Measurements from ENCODE around the gene RFXANK.
"Not testable (repeated sequence)": the region's sequence is repeated elsewhere in the genome, so short reads cannot be mapped to it uniquely, and the experiment has no call there.

Gene RFXANK

DNA sequence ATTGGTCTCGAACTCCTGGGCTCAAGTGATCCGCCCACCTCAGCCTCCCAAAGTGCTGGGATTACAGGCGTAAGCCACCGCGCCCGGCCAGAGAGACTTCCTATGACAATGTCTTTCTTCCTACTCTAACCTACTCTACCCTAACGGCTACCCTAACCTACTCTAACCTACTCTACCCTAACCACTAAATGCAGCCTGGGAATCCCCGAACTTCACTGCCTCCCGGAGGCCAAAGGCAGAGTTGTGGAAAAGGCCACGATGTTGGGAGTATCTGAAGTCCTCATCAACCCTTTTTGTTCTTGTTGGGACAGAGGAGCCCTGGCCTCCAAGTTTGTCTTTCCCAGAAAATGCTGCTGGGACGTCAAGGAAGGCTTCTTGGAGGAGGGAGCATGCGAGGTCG, 12.1 kb downstream of the RFXANK start:
- no peak for DNase-seq (ENCODE audit: low read depth in 3 of 3, low spot score in 1 of 3)

DNA sequence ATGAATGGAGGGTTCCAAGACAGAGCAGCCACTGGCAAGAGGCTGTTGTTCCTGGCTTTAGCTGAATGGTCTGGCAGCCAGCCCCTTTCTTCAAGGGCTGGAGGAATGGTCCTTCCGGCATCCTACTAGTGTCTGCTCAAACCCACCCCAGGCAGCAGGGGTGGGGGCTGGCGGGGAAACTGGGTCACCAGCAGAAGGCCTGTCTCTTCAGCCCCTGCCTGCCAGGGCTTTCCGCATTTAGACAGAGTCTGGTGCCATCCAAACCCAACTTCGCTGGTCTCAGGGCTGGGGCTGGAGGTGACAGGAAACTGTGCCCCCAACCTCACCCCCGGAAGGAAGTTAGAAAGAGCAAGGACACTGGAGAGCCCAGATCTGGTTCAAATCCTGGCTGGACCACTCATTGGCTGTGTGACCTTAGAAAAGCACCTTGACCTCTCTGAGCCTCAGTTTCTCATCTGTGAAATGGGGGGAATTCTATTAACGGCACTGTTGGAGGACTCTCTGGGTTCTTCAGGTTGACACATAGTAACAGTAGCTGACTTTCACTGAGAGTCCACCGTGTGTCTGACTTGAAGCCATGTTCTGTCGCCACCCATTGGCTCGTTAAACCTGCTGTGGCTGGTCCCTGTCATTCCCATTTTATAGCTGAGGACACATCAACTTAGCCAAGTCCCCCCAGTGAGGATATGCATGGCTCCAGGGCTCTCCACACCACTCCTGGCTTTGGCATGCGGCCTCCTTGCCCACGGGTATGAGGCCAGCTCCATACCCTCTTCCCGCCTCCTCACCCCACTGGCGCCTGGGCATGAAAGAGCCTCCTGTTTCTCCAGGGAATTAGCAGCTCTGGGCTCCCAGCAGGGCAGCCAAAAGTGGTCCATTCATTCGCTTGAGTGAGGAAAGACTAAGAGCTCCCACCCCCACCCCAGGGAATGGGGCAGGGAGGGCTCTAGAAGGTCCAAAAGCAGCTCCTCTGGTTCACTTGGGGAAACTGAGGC, 13.7 kb downstream of the RFXANK start:
- no peak for DNase-seq (ENCODE audit: low read depth in 3 of 3, low spot score in 1 of 3)

DNA sequence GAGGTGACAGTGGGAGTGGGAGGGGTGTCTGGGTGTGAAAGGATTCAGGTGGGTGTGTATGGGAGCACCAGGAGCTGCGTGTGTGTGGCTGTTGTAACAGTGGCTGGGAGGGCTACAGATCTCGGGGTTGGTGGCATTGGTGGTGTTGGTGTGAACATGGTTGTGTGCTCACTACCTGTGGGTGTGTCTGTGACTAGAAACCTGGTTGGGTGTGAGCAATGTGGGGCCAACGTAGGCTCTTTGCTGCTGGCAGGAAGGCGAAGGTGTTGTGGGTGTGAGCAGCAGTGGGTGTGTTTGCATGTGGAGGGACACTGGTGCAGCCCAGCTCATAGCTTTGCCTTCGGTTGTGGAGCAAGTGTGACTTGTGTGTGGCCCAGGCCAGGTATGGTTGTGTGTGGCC, 14.9 kb downstream of the RFXANK start:
- DNase-seq (ENCODE audit: low read depth in 3 of 3, low spot score in 1 of 3): no peak

DNA sequence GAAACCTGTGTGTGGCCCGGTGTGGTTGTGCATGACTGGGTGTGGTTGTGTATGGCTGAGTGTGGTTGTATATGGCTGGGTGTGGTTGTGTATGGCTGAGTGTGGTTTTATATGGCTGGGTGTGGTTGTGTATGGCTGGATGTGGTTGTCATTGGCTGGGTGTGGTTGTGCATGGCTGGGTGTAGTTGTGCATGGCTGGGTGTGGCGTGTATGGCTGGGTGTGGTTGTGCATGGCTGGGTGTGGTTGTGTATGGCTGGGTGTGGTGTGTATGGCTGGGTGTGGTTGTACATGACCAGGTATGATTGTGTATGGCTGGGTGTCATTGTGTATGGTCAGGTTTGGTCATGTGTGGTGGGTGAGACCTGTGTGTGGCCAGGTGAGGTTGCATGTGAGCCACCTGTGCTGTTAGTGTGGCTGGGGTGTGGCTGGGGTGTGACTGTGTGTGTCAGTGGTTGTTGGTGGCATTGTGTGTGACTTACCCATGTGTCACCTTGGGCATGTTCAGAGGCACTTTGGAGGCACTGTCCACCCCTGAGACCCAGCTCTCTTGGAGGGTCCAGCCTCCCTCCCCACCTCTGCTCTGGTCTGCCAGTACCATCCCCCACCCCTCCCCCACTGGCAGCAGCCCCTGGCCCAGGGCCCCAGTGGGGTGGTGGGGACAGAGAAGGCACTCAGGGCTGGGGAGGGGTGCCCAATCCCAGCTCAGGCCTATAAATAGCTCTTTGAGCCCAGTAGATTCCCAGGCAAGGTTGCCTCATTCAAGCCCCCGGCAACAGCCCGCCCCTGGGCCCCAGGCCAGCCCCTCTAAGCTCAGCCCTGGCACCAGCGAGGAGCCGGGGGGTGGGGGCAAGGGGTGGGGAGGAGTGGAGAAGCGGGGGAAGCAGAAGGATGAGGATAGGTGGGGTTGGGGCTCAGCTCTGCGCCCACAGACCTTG, 15.8 kb downstream of the RFXANK start:
- DNase-seq (ENCODE audit: low read depth in 3 of 3, low spot score in 1 of 3): no peak

DNA sequence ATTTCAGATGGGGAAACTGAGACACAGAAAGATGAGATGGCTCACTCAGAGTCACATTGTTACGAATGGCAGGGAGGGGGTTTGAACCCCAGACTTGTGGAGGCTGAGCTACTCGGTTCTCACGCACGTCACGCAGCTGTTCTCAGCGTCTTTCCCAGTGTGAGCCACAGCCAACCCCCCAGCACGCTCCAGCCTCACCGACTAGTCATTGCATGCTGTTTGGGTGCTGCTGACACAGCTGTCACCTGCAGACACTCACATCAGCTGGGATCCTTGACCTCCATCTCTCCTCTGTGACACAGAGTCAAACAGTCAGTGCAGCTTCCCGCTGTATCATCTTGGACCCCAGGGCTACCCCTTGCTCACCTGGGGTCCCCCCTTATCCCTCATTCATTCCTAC, 17.3 kb downstream of the RFXANK start:
- DNase-seq (ENCODE audit: low read depth in 3 of 3, low spot score in 1 of 3): no peak

DNA sequence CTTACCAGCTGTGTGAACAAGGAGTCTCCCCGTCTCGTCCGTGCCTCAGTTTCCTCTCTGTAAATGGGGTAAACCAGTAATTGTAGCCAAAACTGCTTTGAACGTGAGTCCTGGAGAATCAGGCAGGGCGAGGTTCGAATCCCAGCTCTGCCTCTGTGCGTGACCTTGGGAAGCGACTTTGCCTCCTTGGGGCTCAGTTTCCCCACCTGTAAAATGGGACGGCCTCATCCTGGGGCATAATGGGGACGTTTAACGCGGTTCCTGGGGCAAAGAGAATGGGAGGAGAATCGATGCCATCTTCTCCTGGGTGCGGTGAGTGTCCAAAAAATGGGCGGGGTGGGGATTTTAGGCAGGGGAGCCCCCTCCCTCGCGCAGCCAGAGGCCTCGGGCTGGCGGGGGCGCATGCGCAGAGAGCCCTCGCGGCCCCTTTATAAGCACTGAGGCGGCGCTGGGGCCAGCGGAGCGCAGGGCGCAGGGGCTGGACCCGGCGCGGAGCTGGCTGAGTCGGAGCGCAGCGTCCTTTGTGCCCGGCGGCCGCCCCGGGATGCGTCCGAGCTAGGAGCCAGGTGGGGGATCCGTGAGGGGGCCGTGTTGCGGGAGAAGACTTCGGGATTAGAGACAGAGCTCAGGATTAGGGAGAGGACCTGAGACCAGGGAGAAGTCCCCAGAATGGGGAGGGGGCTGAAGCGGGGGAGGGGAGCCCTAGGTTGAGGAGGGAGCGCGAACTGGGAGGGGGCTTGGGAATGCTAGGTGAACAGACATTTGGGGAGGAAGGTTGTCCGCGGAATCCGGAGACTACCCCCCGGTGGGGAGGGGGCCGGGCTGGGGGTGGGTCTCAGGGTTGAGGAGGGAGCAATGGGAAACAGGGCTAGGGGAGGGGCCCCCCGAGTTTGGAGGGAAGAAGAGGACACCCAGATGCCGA, 19.7 kb downstream of the RFXANK start, which contains the start of gene NCAN:
Gene NCAN (plus strand): TSS at position 460 of the 922 bp plus-strand sequence. CDS start 4,996 bp downstream, outside the sequence.
- no peak for DNase-seq (ENCODE audit: low read depth in 3 of 3, low spot score in 1 of 3)

DNA sequence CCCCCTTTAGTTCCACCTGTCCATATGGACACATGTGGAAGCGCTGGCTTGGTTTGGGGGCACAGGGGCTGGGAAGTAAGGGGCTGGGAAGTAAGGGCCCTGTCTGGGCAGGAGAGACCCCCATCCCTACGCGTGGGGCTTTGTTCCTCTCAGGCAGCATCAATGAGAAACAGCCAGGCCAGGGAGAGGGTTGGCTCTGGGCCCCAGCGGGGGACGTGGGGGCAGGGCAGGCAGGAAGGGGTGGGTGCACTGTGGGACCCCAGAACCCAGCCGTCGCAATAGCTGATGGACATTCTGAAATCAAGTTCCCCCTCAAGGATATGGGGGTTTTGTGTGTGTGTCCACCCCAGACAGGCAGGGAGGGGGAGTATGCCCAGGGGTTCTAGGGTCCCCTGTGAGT, 20.9 kb downstream of the RFXANK start:
- DNase-seq (ENCODE audit: low read depth in 3 of 3, low spot score in 1 of 3): no peak

DNA sequence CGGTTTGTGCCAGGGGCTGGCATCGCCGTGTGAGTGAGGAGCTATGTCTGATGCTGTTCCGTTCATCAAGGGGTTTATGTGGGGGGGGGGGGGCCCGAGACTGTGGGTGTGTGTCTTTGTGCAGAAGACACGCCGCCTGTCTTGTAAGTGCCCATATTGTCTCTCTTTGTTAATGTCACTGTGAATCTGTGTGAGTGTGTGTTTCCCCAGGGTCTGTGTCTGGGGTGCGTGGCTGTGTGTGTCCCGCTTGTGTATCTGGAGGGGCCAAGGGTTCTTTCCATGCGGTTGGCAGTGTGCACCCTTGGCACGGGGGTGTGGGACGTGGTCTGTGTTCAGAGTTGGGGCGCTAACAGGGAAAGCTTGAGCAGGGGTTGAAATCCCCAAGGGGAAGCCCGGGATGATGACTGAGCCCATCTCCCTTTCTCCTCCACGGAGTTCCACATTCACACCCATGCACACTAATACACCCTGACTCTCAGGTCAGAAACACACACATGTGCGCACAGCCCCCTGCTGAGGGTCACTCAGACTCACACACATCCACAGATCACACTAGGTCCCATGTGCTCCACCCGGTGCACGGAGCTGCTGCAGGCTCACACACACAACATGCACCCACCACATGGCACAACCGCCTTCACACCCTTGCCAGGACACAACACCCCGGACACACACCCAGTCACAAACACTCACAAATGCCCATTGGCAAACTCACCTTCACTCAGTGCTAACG, 21.5 kb downstream of the RFXANK start:
- DNase-seq (ENCODE audit: low read depth in 3 of 3, low spot score in 1 of 3): no peak

DNA sequence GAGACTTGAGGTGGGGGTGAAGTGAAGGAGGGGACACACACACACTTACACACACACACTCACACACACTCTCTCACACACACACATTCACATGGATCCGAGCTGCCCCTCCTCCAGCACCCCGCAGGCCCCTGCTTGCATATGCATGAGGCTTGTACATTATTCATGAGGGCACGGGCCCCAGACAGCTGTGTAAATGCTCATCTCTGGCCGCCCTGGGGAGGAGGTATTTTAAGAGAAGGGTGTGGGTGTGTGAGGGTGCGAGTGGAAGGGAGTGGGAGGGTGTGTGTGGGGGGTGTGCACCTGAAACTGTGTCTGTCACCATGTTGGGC, 22.1 kb downstream of the RFXANK start:
- no peak for DNase-seq (ENCODE audit: low read depth in 3 of 3, low spot score in 1 of 3)

DNA sequence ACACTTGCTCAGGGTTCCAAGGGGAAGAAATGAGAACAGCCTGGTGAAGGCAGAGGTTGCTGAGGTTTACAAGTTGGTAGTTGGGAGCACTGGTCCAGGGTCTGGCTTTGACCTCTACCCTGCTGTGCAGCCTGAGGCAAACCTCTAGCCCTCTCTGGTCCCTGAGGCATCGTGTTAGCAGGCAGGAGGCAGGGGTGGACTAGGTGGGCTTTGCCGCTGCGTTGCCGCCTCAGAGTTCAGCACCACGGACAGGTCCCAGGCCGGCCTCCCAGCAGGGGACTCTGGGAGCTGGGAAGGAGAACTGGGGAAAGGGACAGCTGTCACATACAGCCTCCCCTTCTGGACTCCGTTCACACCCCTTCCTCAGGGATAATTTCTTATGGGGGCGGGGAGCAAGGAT, 22.8 kb downstream of the RFXANK start:
- no peak for DNase-seq (ENCODE audit: low read depth in 3 of 3, low spot score in 1 of 3)

DNA sequence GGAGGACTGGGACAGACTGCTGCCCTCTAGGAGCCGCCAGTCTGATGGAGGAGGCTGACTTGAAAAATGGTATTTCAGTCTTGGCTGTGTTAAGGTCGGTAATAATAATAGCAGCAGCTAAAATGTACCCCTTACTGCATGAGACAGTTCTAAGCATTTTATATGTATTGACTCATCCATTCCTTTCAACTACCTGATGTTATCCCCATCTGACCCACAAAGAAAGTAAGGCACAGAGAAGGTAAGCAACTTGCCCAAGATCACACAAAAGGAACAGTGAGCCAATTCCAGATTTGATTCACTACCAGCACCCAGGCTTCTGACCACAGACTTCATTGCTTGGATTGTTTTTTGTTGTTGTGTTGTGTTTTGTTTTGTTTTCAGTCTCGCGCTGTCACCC, 23.7 kb downstream of the RFXANK start:
- DNase-seq (ENCODE audit: low read depth in 3 of 3, low spot score in 1 of 3): no peak

DNA sequence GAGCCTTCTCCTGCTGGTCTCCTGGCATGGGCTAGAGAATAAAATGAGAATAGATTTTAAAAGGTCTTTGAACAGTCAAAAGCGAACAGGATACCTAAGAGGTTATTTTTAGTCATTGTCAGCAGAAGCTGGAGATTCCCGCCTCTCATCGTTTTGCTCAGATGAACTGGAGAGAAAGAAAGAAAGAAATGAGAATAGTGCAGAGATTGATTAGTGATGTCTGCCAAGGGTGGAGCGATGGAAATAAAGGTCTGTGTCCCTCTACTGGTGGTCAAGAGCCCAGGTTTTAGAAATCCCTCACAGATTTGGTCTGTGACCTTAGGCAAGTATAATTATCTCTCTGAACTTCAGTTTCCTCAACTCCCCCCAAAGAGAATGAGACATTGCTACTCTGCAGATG, 25.0 kb downstream of the RFXANK start:
- DNase-seq (ENCODE audit: low read depth in 3 of 3, low spot score in 1 of 3): no peak

DNA sequence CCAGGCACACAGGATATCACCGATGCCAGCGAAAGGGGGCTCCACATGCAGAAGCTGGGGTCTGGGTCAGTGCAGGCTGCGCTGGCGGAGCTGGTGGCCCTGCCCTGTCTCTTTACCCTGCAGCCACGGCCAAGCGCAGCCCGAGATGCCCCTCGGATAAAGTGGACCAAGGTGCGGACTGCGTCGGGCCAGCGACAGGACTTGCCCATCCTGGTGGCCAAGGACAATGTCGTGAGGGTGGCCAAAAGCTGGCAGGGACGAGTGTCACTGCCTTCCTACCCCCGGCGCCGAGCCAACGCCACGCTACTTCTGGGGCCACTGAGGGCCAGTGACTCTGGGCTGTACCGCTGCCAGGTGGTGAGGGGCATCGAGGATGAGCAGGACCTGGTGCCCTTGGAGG, 26.9 kb downstream of the RFXANK start:
- DNase-seq (ENCODE audit: low read depth in 3 of 3, low spot score in 1 of 3): no peak

DNA sequence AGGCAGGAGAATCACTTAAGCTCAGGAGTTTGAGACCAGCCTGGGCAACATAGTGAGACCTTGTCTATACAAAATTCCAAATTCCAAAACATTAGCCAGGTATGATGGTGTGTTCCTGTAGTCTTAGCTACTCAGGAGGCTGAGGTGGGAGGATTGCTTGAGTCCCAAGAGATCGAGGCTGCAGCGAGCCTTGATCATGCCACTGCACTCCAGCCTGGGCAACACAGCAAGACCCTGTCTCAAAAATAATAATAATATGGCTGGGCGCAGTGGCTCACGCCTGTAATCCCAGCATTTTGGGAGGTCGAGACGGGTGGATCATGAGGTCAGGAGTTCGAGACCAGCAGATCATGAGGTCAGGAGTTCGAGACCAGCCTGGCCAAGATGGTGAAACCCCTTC, 28.9 kb downstream of the RFXANK start:
- not testable (repeated sequence) for DNase-seq (ENCODE audit: low read depth in 3 of 3, low spot score in 1 of 3)

DNA sequence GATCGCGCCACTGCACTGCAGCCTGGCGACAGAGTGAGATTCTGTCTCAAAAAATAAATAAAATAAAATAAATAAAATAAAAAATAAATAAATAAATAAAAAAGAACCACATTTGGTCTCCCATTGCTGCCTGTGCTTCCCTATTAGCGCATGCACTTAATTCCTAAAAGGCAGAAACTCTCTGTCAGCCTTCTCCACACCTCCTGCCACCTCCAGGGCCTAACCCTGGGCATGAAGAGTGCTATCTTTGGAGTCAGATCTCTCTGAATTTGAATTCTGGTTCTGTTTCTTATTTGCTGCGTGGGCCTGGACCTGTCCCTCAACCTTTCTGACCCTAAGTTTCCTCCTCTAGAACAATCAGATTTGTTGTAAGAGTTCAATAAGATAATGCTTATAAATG, 31.0 kb downstream of the RFXANK start:
- no peak for DNase-seq (ENCODE audit: low read depth in 3 of 3, low spot score in 1 of 3)

DNA sequence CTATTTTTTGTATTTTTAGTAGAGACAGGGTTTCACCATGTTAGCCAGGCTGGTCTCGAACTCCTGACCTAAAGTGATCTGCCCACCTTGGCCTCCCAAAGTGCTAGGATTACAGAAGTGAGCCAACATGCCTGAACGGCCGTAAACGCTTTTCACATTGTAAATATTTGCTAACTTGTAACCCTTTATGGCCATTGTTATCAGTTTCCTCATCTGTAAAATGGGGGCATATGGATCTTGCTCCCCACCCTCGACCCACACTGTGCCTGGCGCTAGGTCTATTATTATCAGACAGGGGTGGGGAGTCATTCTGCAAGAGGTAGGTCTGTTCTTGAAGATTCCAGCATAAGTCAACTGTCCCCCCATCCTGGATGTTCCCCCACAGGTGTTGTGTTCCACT, 31.6 kb downstream of the RFXANK start:
- DNase-seq (ENCODE audit: low read depth in 3 of 3, low spot score in 1 of 3): no peak

DNA sequence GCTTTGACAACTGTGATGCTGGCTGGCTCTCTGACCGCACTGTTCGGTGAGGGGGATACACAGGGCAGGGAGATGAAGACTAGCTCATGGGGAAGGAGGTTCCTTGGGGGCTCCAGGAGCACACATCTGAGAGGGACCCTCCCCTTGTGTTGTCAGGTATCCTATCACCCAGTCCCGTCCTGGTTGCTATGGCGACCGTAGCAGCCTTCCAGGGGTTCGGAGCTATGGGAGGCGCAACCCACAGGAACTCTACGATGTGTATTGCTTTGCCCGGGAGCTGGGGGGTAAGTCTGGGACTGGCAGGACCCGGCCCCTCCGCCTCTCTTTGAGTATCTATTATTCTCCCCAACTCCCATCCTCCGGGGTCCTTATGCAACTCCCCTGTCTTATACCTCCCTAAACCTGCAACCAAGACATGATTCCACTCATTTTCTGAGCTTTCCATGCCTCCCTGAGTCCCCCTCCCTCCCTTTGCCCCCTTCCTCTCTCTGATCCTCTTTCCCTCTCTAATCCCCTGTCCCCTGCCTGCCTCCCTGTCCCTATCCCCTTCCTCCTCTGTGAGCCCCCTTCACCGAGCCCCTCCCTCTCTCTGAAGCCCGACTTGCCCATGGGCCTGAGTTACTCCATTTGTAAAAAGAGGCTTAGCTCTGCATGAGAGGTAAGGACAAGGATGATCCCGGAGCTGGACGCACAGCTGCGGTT, 32.2 kb downstream of the RFXANK start:
- DNase-seq (ENCODE audit: low read depth in 3 of 3, low spot score in 1 of 3): no peak

DNA sequence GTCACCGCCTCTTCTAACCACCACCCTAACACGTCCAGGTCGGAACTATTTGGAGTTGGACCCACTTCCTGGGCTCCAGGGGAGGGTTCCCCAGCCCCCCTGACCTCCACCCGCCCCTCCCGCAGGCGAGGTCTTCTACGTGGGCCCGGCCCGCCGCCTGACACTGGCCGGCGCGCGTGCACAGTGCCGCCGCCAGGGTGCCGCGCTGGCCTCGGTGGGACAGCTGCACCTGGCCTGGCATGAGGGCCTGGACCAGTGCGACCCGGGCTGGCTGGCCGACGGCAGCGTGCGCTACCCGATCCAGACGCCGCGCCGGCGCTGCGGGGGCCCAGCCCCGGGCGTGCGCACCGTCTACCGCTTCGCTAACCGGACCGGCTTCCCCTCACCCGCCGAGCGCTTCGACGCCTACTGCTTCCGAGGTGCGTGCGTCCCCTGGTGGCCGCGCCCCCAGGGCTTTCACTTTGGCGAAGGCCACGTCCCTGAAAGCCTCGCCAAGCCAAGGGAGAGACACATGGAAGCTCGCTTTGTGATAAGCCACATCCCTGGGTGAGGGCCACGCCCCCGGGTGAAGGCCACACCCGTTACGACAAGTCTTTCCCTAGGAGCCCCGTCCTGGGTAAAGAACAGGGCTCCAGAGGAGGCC, 32.9 kb downstream of the RFXANK start:
- DNase-seq (ENCODE audit: low read depth in 3 of 3, low spot score in 1 of 3): peak; percentile 45 to 59 (median 57)

DNA sequence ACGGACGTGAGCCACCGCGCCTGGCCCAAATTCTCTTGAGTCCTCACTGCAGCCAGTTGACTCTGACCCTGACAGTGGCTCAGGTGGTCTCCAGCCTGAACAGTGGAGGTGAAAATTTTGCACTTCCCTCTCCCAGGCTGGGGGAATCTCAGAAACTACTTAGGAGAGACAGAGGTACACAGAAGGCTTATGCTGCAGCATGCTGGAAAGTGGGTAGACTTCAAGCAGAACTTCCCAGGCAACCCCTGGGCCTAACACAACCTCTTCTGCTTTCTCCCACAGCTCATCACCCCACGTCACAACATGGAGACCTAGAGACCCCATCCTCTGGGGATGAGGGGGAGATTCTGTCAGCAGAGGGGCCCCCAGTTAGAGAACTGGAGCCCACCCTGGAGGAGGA, 34.1 kb downstream of the RFXANK start:
- DNase-seq (ENCODE audit: low read depth in 3 of 3, low spot score in 1 of 3): no peak

All from stimulated activated CD4-positive, alpha-beta T cell treated with anti-CD3 and anti-CD28 coated beads, TNF-alpha, amount 100 ng/mL, for 1 hour (primary cell).